Tibial artery (tissue), 4 donors: ENCODE data around the gene WDR44.

ENCODE experiments used
- DNase-seq, 2 donors: peaks; one replicate each; pipeline ENCODE4 v3.0.0-alpha.2; 2019
- H3K27ac ChIP-seq, 2 donors: fragments of 200-600 bp; sonication (generic) in 1 of 2; 1 replicate in 1 of 2; 2 replicates in 1 of 2; pipeline ENCODE4 v1.5.1; 2018 to 2019; ENCODE audit warnings: mild to moderate bottlenecking in 1 of 2
- H3K27me3 ChIP-seq, 2 donors: fragments of 200-600 bp; sonication (generic) in 1 of 2; one replicate each; pipeline versions ENCODE4 v1.5.1 to v1.6.0; 2016 to 2019
- H3K36me3 ChIP-seq, 3 donors: fragments of 200-600 bp; sonication (generic) in 2 of 3; one replicate each; pipeline ENCODE4 v1.5.1; 2016 to 2019; ENCODE audit warnings: mild to moderate bottlenecking in 2 of 3
- H3K4me1 ChIP-seq, 4 donors: fragments of 200-600 bp; sonication (generic) in 2 of 4; 1 replicate in 3 of 4; 2 replicates in 1 of 4; pipeline ENCODE4 v1.5.1; 2016 to 2019
- H3K4me3 ChIP-seq, 2 donors: fragments of 200-600 bp; sonication (generic) in 1 of 2; 1 replicate in 1 of 2; 2 replicates in 1 of 2; pipeline ENCODE4 v1.5.1; 2018 to 2019; ENCODE audit warnings: mild to moderate bottlenecking in 2 of 2
- H3K9me3 ChIP-seq, 3 donors: fragments of 200-600 bp; sonication (generic) in 1 of 3; one replicate each; pipeline ENCODE4 v1.5.1; 2016 to 2019
- intact Hi-C: fragments of 100-400 bp; cut with DNase I; formaldehyde crosslinking; loops from one replicate; pipeline ENCODE4 v1.15.0; 2023; ENCODE audit warnings: low total_unique reads
- TF ChIP-seq, protein P1 (sequence below), 2 experiments: fragments of 200-600 bp in 1 of 2; fragments of 450-650 bp in 1 of 2; IDR thresholded peaks; one replicate each; pipeline ENCODE4 v1.5.1; 2017 to 2019; ENCODE audit warnings: antibody characterized with exemption in 2 of 2, mild to moderate bottlenecking in 1 of 2, moderate library complexity in 1 of 2

WDR44 gene

GRCh38 chrX:118337687-118338086, 8.2 kb upstream of the WDR44 start:
- intact Hi-C loops: no loop called here
- no peaks in the 10 kb centered on the region for H3K9me3 ChIP-seq
- no peak overlapping the region for H3K27ac ChIP-seq

DNA sequence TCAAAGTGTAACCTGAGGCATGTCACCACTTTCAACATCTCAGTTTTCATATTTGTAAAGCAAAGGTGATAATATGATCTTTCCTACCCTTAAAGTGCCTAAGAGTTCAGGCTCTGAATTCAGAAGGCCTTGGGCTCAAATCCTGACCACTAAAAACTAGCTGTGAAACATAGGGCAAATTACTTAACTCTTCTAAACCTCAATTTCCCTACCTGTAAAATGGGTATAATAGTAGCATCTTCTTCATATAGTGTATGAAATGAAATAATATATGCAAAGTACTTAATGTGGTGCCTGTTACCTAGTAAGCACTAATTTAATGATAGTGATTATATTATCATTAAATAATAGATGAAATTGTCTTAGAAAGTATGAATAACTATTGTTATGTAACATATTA, 7.0 kb upstream of the WDR44 start:
- intact Hi-C loops: no loop called here
- Histone ChIP-seq H3K4me1 (no peaks in the 10 kb centered on the region), H3K9me3 (no peaks in the 10 kb centered on the region), H3K27ac (no peak overlapping the region), H3K27me3 (no peaks in the 10 kb centered on the region), H3K4me3 (no peak overlapping the region), H3K36me3 (no peaks in the 10 kb centered on the region)
- TF ChIP-seq, protein P1, sequence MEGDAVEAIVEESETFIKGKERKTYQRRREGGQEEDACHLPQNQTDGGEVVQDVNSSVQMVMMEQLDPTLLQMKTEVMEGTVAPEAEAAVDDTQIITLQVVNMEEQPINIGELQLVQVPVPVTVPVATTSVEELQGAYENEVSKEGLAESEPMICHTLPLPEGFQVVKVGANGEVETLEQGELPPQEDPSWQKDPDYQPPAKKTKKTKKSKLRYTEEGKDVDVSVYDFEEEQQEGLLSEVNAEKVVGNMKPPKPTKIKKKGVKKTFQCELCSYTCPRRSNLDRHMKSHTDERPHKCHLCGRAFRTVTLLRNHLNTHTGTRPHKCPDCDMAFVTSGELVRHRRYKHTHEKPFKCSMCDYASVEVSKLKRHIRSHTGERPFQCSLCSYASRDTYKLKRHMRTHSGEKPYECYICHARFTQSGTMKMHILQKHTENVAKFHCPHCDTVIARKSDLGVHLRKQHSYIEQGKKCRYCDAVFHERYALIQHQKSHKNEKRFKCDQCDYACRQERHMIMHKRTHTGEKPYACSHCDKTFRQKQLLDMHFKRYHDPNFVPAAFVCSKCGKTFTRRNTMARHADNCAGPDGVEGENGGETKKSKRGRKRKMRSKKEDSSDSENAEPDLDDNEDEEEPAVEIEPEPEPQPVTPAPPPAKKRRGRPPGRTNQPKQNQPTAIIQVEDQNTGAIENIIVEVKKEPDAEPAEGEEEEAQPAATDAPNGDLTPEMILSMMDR (IDR thresholded peaks at IDR 0.05): no peak
- DNase-seq: no peak

More at GRCh38 chrX:118337687-118338086, 8.2 kb upstream of the WDR44 start:
- H3K27me3 ChIP-seq: no peaks in the 10 kb centered on the region
- TF ChIP-seq, protein P1 (IDR thresholded peaks at IDR 0.05): no peak
- no peak for DNase-seq
- no peaks in the 10 kb centered on the region for H3K36me3 ChIP-seq
- H3K4me3 ChIP-seq: no peak overlapping the region
- no peaks in the 10 kb centered on the region for H3K4me1 ChIP-seq

- intact Hi-C loops: no loop called here
- peak overlapping the region; percentile 85 to 95 for H3K27ac ChIP-seq
- TF ChIP-seq, protein P1 (IDR thresholded peaks at IDR 0.05): no peak
- no peaks in the 10 kb centered on the region for H3K9me3 ChIP-seq
- H3K4me1 ChIP-seq: peaks cover 0 to 20% (median 3%) of the 10 kb centered on the region in 4 donors
- H3K27me3 ChIP-seq: no peaks in the 10 kb centered on the region
- peak overlapping the region; percentile 78 to 80 for H3K4me3 ChIP-seq
- no peak for DNase-seq
- H3K36me3 ChIP-seq: no peaks in the 10 kb centered on the region
These were observed 852 bp upstream of the WDR44 start for GRCh38 chrX:118345045-118345463.

DNA sequence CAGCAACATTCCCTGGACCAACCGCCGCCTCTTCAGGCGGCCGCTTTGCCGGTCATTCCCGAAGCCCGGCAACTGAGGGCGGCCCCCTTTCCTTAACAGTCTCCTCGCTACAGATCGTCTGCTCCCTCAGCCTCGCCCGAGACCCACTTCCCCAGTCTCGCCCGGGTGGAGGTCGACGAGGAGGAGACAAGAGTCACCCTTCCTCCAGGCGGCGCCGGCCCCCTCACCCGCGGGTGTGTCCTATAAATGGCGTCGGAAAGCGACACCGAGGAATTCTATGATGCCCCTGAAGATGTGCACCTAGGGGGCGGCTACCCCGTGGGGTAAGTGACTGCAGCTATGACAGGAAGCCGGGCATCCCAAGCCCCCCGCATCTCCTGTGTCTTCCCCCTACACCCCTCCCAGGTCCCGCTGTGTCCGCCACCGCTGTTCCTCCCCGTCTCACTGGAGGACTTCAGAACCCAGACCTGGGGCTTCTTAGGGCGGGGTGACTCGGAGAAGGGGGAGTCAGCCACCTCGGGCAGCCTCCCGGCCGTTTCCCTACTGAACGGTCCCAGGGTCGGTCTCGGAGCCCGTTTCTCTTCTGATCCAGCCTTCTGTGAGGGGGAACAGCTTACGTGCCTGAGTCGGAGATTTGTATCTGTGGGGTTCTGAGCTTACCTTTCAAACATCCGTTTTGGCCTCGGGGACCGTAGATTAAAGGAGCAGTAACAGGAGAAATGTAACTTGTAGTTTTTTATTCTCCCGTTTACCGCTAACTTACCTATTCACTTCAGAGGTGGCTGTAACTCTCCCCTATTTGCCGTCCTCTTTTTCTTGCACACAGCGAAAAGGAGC, 570 bp downstream of the WDR44 start:
- H3K36me3 ChIP-seq: no peaks in the 10 kb centered on the region
- H3K27ac ChIP-seq: peak overlapping the region; percentile 85 to 95
- TF ChIP-seq, protein P1 (IDR thresholded peaks at IDR 0.05): no peak
- H3K27me3 ChIP-seq: no peaks in the 10 kb centered on the region
- H3K4me3 ChIP-seq: peak overlapping the region; percentile 78 to 80
- DNase-seq: peak; percentile 28 to 65
- H3K9me3 ChIP-seq: no peaks in the 10 kb centered on the region
- intact Hi-C loops: no loop called here
- H3K4me1 ChIP-seq: peaks cover 0 to 33% (median 3%) of the 10 kb centered on the region in 4 donors

GRCh38 chrX:118347131-118347530, 1.2 kb downstream of the WDR44 start:
- no peaks in the 10 kb centered on the region for H3K9me3 ChIP-seq
- peak overlapping the region; percentile 85 to 95 for H3K27ac ChIP-seq
- DNase-seq: no peak
- intact Hi-C loops: no loop called here
- H3K4me1 ChIP-seq: peaks cover 0 to 38% (median 3%) of the 10 kb centered on the region in 4 donors
- peak overlapping the region; percentile 78 to 80 for H3K4me3 ChIP-seq
- H3K36me3 ChIP-seq: no peaks in the 10 kb centered on the region
- TF ChIP-seq, protein P1 (IDR thresholded peaks at IDR 0.05): no peak
- H3K27me3 ChIP-seq: no peaks in the 10 kb centered on the region
